HG03159 (cell line): ENCODE results near the gene NUP133.
"Not testable (repeated sequence)": the region's sequence is repeated elsewhere in the genome, so short reads cannot be mapped to it uniquely, and the experiment has no call there.

Experiments used
- ATAC-seq: cut with Tn5 transposase; IDR thresholded peaks from one replicate; pipeline ENCODE4 v1.9.1; 2021; ENCODE audit warnings: mild to moderate bottlenecking, moderate library complexity; ENCODE audit not compliant: unreplicated experiment

NUP133 gene

DNA sequence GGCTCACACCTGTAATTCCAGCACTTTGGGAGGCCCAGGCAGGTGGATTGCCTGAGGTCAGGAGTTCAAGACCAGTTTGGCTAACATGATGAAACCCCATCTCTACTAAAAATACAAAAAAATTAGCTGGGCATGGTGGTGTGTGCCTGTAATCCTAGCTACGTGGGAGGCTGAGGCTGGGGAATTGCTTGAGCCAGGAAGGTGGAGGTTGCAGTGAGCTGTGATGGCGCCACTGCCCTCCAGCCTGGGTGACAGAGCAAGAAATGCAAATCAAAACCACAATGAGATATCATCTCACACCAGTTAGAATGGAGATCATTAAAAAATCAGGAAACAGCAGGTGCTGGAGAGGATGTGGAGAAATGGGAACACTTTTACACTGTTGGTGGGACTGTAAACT, 3.1 kb upstream of the NUP133 start:
- not testable (repeated sequence) for ATAC-seq

DNA sequence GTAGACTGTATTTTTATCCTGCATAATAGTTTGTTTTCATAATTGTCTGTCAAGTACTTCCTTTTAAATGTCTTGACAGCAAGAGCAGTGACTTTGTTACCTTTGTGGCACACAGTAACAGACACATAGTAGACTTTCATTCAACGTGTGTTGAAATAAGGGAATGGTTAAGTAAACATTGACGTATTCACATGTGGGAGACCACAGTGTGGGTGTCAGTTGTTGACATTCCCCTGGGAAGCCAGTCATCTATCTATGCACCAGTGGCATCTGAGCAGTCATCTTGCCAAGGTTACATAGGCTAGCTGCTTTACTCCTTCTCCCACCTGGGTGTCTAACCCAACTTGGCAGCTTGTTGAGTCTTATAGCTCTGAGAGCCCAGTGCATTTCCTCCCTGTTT, 1.4 kb upstream of the NUP133 start:
- no peak for ATAC-seq

DNA sequence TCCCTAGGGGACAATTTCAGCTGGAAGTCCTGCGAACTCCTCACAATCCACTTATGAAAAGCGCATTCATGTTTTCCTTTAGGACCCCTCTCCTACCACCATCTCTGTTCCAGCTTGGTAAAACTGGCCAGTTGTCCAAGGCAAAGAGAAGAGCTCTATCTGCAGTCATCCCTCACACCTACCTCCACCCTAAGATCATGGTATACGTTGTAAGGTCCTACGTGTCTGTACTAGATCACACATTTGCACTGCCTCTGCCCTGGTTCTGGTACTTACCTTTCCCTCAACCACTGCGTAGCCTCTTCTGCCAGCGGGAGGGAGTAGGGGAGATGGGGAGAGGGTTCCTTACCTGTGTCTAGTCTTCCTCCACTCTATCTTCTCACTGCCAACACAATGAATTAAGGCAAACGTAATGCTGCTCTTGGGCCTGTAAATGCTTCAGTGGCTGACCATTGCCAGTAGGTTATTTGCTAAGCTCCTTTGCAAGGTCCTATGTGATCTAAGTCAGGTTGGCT, 739 bp upstream of the NUP133 start:
- ATAC-seq: peak; percentile 2

DNA sequence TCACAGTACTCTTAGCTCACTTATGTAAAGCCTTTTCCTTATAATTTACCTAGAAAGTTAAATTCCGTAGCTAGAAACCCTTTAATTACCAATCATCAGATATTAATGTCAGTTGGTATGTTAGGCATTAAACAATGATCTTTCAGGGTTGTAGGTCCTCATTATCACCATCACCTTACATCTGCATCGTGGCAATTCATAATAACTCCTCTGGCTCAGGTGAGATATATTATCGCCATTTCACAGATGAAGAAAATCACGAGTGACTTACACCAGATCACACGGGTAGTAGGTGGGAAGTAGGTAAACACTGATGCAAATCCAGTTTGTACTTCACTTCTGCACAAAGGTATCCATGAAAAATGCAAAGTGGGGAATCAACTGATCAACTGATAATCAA, 639 bp downstream of the NUP133 start:
- no peak for ATAC-seq

DNA sequence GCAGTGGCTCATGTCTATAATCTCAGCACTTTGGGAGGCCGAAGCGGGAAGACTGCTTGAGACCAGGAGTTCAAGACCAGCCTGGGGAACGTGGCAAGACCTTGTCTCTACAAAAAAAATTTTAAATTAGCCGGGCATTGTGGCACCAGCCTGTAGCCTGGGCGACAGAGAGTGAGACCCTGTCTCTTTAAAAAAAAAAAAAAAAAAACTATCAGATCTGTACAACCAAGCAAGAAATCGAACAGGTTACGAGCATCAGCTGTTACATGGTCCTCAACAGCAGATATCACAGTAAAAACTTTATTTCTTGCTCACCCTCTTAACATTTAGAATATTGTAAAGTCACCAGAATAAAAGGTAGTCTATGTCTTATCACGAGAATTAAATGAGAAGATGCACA, 1.5 kb downstream of the NUP133 start:
- no peak for ATAC-seq

DNA sequence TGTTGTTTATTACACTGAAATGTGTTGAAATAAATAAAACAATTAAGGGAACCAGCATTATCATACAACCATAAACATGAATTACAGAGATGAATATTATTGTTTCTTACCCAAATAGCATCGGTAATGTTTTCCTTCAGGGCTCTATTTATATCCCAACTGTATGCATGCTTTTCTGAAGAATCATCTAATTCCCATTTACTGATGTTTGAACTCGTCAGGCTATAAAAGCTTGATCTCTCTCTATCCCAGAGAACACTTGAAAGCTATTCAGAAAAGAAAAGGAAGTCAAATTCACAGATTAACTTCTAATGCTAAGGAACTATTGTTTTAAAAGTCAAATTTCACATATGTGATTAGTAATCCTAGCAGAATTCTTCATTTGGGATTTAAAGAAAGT, 12.4 kb downstream of the NUP133 start:
- no peak for ATAC-seq

DNA sequence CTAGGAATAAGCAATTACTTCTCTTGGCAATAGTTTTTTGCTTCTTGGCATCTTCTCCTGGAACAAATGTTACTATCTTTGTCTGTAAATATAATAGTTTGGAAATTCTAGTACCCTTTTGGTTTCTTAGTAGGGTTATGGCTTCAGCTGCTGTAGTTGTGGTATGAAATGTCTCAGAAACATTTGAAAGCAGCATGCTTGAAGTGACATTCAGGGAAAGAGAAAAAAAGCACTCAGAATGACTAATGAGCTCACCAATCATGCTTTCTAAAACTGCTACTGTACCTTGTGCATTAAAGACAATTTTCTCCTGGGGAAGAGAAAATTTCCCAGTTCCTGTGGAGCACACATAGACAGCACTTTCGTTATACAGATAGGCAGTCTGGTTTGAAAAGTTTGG, 21.0 kb downstream of the NUP133 start:
- no peak for ATAC-seq

DNA sequence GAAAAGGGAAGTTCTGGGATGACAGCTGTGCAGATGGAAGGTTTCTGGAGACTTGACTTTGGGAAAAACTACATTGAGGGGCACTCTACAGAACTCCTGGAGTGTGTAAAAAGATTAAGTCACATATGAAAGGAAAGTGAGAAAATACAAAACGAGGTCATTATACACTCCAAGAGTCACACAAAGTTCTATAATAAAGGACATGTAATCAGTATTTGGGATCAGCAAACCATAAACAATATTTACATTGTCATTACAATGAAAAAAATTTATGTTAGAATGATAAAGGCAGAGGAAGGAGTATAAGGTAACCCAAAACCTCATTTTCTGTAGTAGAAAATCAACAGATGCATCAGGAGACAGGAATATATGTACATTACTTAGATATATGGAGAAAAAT, 22.8 kb downstream of the NUP133 start:
- ATAC-seq: no peak

DNA sequence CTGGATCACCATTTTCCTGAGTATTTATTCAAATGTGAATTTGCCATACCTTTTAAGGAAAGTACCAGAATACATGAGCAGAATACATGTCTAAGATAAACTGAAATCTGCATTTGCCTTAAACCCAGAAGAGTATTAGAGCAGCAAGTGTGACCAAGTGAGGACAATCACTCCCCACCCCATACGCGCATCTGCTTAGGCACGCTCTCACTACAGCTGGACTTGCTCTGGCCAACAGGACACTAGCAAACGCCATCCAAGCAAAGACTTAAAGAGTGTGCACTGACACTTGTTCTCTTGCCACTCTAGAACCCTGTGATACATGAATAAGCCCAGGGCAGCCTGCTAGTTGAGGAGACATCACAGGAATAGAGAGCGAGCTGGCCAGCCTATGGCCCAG, 25.6 kb downstream of the NUP133 start:
- ATAC-seq: no peak

DNA sequence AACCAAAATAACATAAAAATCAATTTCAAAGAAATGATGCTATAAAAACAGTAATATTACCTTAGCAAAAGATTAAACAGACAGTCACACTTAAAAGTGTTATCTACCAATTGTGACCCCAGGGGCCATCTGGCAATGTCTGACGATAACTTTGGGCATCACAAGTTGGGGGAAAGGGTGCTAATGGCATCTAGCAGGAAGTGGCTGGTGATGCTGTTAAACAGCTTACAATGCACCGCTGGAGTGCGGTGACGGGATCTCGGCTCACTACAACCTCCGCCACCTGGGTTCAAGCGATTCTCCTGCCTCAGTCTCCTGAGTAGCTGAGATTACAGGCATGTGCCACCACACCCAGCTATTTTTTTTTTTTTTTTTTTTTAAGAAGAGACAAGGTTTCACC, 27.6 kb downstream of the NUP133 start:
- no peak for ATAC-seq

DNA sequence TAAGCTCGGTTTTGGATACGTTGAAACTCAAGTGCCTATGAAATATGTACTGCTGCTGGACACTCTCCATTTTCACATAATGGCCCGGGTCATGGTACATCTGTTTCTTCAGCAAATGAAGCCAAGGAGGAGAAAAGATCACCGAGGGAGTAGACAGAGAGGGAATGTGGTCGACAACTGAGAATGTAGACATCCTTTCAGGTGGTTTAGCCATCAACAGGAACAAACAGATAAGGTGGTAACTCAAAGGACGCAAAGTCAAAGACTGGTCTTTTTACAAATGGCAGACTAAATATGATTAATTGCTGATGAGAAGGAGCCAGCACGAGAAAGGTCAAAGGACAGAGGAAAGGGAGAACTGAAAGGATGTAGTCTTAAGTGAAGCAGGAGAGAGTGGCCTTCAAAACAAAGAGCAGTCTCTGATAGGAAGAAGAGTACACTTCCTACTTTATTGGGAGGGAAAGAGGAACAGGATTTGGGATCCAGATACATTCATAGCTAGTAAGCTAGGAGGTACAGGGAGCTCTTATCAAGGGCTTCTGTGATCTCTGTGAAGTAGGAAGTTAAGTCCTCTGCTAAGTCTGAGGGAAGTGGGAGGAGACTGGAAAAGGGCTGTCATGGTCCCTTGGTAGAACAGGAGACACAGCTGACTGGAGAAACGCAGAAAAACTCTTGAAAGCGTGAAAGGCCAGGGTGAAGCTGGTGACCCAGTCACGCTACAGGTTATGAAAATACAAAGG, 28.3 kb downstream of the NUP133 start:
- ATAC-seq: peak; percentile 71

DNA sequence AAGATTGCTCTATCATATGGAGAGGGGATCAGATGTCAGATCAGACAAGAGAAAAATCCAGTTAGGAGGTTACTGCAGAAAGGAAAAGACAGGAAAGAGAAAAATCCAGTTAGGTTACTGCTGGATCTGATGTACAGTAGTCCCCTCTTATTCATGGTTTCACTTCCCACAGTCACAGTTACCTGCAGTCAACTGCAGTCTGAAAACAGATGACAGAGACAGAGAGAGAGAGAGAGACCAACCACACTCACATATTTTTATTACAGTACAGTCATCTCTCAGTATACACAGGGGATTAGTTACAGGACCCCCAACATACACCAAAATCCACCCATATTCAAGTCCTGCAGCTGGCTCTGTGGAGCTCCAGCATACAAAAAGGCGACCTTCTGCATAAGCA, 29.3 kb downstream of the NUP133 start:
- ATAC-seq: peak; percentile 66

DNA sequence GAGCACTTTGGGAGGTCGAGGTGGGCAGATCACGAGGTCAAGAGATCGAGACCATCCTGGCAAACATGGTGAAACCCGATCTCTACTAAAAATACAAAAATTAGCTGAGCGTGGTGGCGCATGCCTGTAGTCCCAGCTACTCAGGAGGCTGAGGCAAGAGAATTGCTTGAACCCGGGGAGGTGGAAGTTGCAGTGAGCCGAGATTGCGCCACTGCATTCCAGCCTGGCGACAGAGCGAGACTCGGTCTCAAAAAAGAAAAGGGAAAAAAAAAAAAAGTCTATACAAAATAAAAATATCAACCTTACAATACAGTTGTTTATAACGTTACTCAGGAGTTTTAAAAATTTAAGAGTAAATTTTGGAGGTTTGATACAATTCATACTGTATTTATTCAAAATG, 32.3 kb downstream of the NUP133 start:
- not testable (repeated sequence) for ATAC-seq

DNA sequence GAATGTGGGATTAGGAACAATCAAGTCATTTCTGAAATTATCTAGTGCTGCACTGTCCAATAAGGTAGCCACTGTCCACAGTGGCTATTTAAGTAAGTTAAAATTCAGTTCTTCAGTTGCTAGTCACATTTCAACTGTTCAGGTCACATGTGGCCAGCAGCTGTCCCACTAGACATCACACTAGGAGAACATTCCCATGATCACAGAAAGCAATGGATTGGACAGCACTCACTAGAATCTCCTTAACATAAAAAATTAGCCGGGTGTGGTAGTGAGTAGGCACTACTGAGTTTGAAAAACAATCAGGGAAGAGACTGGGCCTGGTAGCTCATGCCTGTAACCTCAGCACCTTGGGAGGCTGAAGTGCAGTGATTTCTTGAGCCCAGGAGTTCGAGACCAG, 33.6 kb downstream of the NUP133 start:
- no peak for ATAC-seq

DNA sequence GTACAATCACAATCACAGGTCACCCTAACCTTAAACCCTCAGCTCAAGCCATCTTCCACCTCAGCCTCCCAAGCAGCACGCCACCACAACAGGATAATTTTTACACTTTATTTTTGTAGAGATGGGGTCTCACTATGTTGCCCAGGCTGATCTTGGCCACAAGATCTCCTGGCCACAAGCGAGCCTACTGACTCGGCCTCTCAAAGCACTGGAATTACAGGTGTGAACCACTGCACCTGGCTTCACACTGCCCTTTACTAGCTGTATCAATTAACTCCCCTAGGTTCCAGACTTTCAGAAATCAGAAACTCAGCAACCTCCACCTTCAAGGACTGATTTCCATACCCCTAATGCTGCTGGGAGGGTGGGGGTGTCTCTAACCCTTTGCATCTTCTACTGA, 37.0 kb downstream of the NUP133 start:
- ATAC-seq: no peak

DNA sequence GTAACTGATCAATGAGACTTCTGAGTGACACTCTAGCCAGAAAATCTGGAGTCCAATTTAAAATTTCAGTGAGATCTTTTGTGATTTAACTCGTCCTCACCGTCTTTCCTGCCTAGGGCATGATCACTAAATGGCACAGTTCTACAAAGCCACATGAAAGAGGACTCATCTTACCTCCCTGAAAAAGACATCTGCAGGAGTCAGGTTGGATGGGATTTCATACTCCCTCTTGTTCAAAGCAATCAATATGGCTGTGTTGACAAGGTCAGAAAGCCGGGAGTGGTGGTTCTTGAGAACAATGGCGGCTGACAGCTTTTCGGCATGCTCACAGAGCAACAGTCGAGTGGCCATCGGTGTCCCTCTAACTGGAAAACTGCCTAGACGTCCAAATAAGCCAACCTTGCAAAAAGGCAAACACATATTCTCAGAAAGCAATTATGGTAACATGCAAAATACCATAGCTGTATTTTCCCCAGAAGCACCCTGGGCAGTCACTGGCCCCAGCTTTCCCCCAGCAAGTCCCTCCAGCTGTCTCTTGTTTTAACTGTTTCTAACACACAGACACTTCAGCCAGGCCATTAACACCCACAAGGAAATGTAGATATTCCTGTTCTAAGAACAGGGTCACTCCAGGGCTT, 37.6 kb downstream of the NUP133 start:
- ATAC-seq: no peak

DNA sequence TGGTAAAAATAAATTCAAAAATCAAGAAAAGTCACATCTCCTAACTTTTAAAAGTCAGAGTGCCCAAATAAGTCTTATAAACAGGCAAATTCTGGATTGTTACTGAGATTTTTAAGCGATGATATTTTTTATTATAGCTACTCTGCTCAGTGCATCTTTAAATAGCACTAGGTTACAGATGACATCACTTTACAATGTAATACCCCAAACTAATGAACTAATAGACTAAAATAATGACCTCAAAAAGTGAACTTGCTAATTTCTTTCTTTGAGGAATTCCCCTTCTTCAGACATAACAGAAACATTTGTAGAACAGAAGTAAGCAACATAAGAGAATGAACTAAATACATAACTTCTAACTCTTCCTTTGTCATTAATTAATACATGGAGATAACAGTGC, 41.3 kb downstream of the NUP133 start:
- no peak for ATAC-seq

DNA sequence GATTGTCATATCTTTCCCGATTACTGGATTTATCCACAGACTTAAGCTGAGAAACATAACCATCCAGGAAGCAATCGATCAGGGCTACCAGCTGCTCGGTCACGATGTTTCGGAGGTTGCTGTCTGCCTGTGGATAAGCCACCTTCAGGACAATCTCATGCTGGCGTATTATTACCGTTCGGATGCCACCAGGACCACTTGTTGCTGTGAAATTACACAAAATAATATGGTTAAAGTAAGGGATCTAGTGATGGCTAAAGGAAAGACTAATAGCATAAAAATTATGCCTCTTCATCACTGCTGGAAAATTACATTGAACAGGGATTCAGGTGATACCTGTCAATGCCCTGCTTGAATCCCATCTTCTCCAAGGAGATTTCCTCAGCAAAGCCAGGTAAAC, 43.5 kb downstream of the NUP133 start:
- ATAC-seq: no peak

DNA sequence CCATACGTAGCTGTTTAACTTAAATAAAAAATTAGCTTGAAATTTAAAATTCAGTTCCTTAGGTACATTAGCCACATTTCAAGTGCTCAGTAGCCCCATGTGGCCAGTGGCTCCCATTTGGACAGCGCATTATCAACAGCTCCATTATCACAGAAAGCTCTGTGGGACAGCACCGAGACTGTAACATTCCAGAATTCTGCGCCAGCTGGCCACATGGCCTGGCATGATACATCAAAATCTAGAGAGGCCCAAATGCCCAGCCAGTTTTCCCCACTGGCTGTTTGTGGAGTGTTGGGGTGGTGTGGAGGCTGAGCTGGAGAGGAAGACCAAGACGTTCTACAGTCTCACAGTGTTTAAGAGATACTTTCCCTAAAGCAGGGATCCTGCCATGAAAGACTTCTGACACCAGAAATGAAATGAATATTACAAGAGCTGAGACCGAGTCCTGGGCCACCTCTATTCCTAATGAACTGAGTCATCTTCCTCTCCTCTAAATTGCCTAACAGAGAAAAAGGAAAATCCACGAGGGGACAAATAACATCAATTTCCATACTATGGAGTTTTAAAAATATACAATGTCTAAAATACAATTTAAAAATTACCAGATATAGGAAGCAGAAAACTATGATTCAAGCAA, 47.0 kb downstream of the NUP133 start:
- no peak for ATAC-seq

DNA sequence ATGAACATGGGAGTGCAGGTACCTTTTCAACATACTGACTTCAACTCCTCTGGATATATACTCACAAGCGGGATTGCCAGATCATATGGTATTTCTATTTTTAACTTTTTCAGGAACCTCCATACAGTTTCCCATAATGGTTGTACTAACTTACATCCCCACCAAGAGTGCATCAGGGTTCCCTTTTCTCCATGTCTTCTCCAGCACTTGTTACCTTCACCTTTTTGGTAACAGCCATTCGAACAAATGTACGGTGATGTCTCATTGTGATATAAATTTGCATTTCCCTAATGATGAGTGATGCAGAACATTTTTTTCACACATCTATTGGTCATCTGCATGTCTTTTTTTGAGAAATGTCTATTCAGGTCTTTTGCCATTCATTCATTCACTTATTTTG, 48.3 kb downstream of the NUP133 start:
- no peak for ATAC-seq

DNA sequence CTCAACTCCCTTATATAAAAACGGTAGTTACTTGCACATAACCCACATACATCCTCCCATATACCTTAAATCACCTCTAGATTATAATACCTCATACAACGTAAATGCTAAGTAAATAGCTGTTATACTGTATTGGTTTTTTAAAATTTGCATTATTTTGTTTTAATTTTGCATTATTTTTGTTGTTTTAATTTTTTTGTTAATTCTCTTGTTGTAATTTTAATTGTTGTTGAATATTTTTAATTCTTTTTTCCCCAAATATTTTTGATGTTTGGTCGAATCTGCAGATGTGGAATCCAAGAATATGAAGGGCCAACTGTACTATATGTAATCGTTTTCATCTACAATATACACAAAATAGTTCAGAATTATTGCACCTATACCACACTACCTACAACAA, 50.7 kb downstream of the NUP133 start:
- ATAC-seq: no peak

DNA sequence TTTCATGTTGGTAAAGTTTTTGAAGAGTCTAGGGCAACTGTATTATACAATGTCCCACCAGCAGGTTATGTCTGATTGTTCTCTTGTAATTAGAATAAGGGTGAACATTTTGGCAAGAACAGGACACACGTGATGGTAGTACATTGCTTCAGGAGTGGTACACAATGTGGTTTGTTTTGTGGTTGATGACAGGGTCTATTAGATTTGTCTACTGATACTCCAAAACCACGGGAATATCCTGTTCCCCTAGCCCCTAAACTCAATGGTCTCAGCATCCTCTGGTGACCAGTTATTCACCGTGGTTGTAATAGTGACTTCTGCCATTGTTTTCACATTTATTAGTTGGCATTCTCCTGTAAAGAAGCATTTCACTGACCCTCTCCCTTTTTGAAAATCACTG, 52.1 kb downstream of the NUP133 start:
- ATAC-seq: no peak
